ENCODE results near the gene CTDSPL. TPM values are rescaled to one million over a fixed set of nuclear protein-coding genes. Genes with fewer than 3 reads are reported as not detected.

CTDSPL gene
- total RNA-seq, 2 donors from 2014 or later = 59.3 to 60.3 TPM

GRCh38 chr3:37833302-37834186 is 28.1 kb upstream of the CTDSPL start:
- TF ChIP-seq CTCF (IDR thresholded peaks at IDR 0.05) (peak in 1 of 4 experiments; percentile 20), POLR2AphosphoS5 (IDR thresholded peaks at IDR 0.05) (no peak), POLR2A (IDR thresholded peaks at IDR 0.05) (no peak)
- H3K4me3 ChIP-seq = no peak overlapping the region
- no peak overlapping the region for H3K27ac ChIP-seq
- intact Hi-C loops (cut with DNase I) = no loop called here
- no peaks in the 10 kb centered on the region for H3K9me3 ChIP-seq
- no peak for DNase-seq (ENCODE audit: low spot score)
- no peaks in the 10 kb centered on the region for H3K27me3 ChIP-seq (replicated peaks; ENCODE audit: insufficient read depth)
- H3K36me3 ChIP-seq = no peaks in the 10 kb centered on the region
- H3K4me1 ChIP-seq (replicated peaks) = no peaks in the 10 kb centered on the region
- WGBS = 93% methylated on average over 6 of the region's 6 CpGs

GRCh38 chr3:37836589-37836988 is 25.1 kb upstream of the CTDSPL start:
- intact Hi-C loops (cut with DNase I) = no loop called here
- no peak overlapping the region for H3K4me3 ChIP-seq
- H3K36me3 ChIP-seq = no peaks in the 10 kb centered on the region
- H3K27me3 ChIP-seq (replicated peaks; ENCODE audit: insufficient read depth) = no peaks in the 10 kb centered on the region
- DNase-seq (ENCODE audit: low spot score) = no peak
- 94% methylated on average over 1 of the region's 1 CpG for WGBS
- no peak overlapping the region for H3K27ac ChIP-seq
- H3K4me1 ChIP-seq (replicated peaks) = no peaks in the 10 kb centered on the region
- TF ChIP-seq CTCF (IDR thresholded peaks at IDR 0.05) (no peak), POLR2AphosphoS5 (IDR thresholded peaks at IDR 0.05) (no peak), POLR2A (IDR thresholded peaks at IDR 0.05) (no peak)
- no peaks in the 10 kb centered on the region for H3K9me3 ChIP-seq

- intact Hi-C loops (cut with DNase I) = no loop called here
- H3K36me3 ChIP-seq = no peaks in the 10 kb centered on the region
- H3K4me1 ChIP-seq (replicated peaks) = no peaks in the 10 kb centered on the region
- no peak for TF ChIP-seq POLR2A (IDR thresholded peaks at IDR 0.05)
- no peak for TF ChIP-seq CTCF (IDR thresholded peaks at IDR 0.05)
- TF ChIP-seq POLR2AphosphoS5 (IDR thresholded peaks at IDR 0.05) = no peak
- H3K9me3 ChIP-seq = no peaks in the 10 kb centered on the region
- no peaks in the 10 kb centered on the region for H3K27me3 ChIP-seq (replicated peaks; ENCODE audit: insufficient read depth)
- H3K27ac ChIP-seq = no peak overlapping the region
- WGBS = 65% methylated on average over 4 of the region's 4 CpGs
- H3K4me3 ChIP-seq = no peak overlapping the region
- DNase-seq (ENCODE audit: low spot score) = no peak
Measured at GRCh38 chr3:37847689-37848088, 14.0 kb upstream of the CTDSPL start.

- Histone ChIP-seq H3K9me3 (no peaks in the 10 kb centered on the region), H3K36me3 (no peaks in the 10 kb centered on the region), H3K27ac (no peak overlapping the region), H3K4me3 (no peak overlapping the region), H3K27me3 (replicated peaks; ENCODE audit: insufficient read depth) (no peaks in the 10 kb centered on the region), H3K4me1 (replicated peaks) (no peaks in the 10 kb centered on the region)
- DNase-seq (ENCODE audit: low spot score) = no peak
- intact Hi-C loops (cut with DNase I) = no loop called here
- no peak for TF ChIP-seq CTCF (IDR thresholded peaks at IDR 0.05)
- TF ChIP-seq POLR2AphosphoS5 (IDR thresholded peaks at IDR 0.05) = no peak
- no peak for TF ChIP-seq POLR2A (IDR thresholded peaks at IDR 0.05)
- WGBS = 95% methylated on average over 11 of the region's 11 CpGs
Measured at GRCh38 chr3:37849146-37849923, 12.3 kb upstream of the CTDSPL start.

All from prostate gland (tissue), 2 donors.